PC-9 (cell line): ENCODE data around the gene PSME3IP1. TPM values are rescaled to one million over a fixed set of nuclear protein-coding genes. Genes with fewer than 3 reads are reported as not detected.

ENCODE experiments used
- BruUV-seq: library from RNA; stranded (reverse); fragments of 400-500 nt; replicated peaks from 2 replicates; lab custom pipeline; 2021; lab: Mats Ljungman, UMichigan
- CTCF ChIA-PET: fragments of 300-600 bp; sonication (Branson Sonifier 250); formaldehyde crosslinking; loops from one replicate; lab custom pipeline; 2022; ENCODE audit warnings: antibody characterized with exemption; lab: Charles Lee
- POLR2A ChIA-PET: fragments of 300-600 bp; sonication (Branson Sonifier 250); formaldehyde crosslinking; loops from one replicate; lab custom pipeline; 2022; ENCODE audit warnings: antibody characterized with exemption; ENCODE audit not compliant: unreplicated experiment; lab: Charles Lee
- DNase-seq, 2 experiments: peaks; one replicate each; pipeline versions ENCODE4 v3.0.0 to v3.0.0-alpha.2; 2015 to 2022; ENCODE audit warnings: mixed read lengths in 1 of 2
- H2AFZ ChIP-seq: fragments of 200-600 bp; sonication (generic); 2 replicates; pipeline ENCODE4 v1.8.1; 2017; ENCODE audit warnings: antibody characterized with exemption
- H3F3A ChIP-seq: fragments of 200-600 bp; sonication (generic); 2 replicates; pipeline ENCODE4 v1.8.1; 2017; ENCODE audit warnings: antibody characterized with exemption, mild to moderate bottlenecking, low read depth; ENCODE audit not compliant: insufficient read depth
- H3K27ac ChIP-seq: fragments of 200-600 bp; sonication (generic); 2 replicates; pipeline ENCODE4 v1.6.1; 2016; ENCODE audit warnings: mixed run types
- H3K27me3 ChIP-seq: fragments of 200-600 bp; sonication (generic); 2 replicates; pipeline ENCODE4 v1.6.1; 2016; ENCODE audit warnings: low read depth, mixed run types; ENCODE audit not compliant: insufficient read depth
- H3K36me3 ChIP-seq: fragments of 200-600 bp; sonication (generic); 2 replicates; pipeline ENCODE4 v1.6.1; 2016; ENCODE audit warnings: low read depth, mixed run types
- H3K4me1 ChIP-seq: fragments of 200-600 bp; sonication (generic); replicated peaks from 2 replicates; pipeline ENCODE4 v1.6.1; 2016; ENCODE audit warnings: mixed run types; ENCODE audit not compliant: insufficient read depth
- H3K4me2 ChIP-seq: fragments of 200-600 bp; sonication (generic); 2 replicates; pipeline ENCODE4 v1.6.1; 2017; ENCODE audit warnings: mixed run types
- H3K4me3 ChIP-seq: fragments of 200-600 bp; sonication (generic); 2 replicates; pipeline ENCODE4 v1.6.1; 2016; ENCODE audit warnings: mixed run types
- H3K79me2 ChIP-seq: fragments of 200-600 bp; sonication (generic); 2 replicates; pipeline ENCODE4 v1.6.1; 2017; ENCODE audit warnings: low read depth, mixed run types
- H3K9me2 ChIP-seq: fragments of 200-600 bp; sonication (generic); 2 replicates; pipeline ENCODE4 v1.8.1; 2017; ENCODE audit warnings: mild to moderate bottlenecking; ENCODE audit not compliant: insufficient read depth
- H3K9me3 ChIP-seq: fragments of 200-600 bp; sonication (generic); 2 replicates; pipeline ENCODE4 v1.8.1; 2016; ENCODE audit warnings: low read depth; ENCODE audit not compliant: insufficient read depth
- H4K20me1 ChIP-seq: fragments of 200-600 bp; sonication (generic); 2 replicates; pipeline ENCODE4 v1.8.1; 2017; ENCODE audit not compliant: insufficient read depth
- CTCF ChIP-seq: fragments of 200-600 bp; sonication (generic); conservative IDR thresholded peaks from 2 replicates; pipeline ENCODE4 v1.6.1; 2017; ENCODE audit warnings: mixed run types, antibody characterized with exemption, mild to moderate bottlenecking, moderate library complexity
- EZH2 ChIP-seq: fragments of 200-600 bp; sonication (generic); IDR thresholded peaks from 2 replicates; pipeline ENCODE4 v1.8.0; 2017; ENCODE audit warnings: antibody characterized with exemption, low read depth
- intact Hi-C: fragments of 100-400 bp; cut with micrococcal nuclease; formaldehyde crosslinking; loops from one replicate; pipeline ENCODE4 v1.10.0; 2022; ENCODE audit not compliant: unreplicated experiment
- total RNA-seq: library from RNA; stranded (reverse); gene quantifications from 2 replicates; pipeline ENCODE4 v1.2.3, GENCODE V29; 2021

PSME3IP1 gene
- total RNA-seq, 1 experiment from 2014 or later: 121 TPM

GRCh38 chr16:57159447-57159846 lies 26.4 kb downstream of the PSME3IP1 start:
- POLR2A ChIA-PET: interaction anchor here (0.6 kb wide), 2 partner anchors 26 to 1534 kb away, joined by 5 to 7 read pairs; partner anchors contain the start of gene PSME3IP1
- TF ChIP-seq EZH2 (no peak), CTCF (no peak)
- peaks cover 32% of the 10 kb centered on the region for H3K36me3 ChIP-seq

GRCh38 chr16:57157533-57157932 lies 28.3 kb downstream of the PSME3IP1 start:
- Histone ChIP-seq H4K20me1 (no peaks in the 10 kb centered on the region; the same call in 1 of the 2 replicates), H3K4me3 (no peak overlapping the region), H3K27me3 (no peaks in the 10 kb centered on the region), H3K36me3 (peaks cover 37% of the 10 kb centered on the region), H3K9me3 (no peaks in the 10 kb centered on the region), H3K27ac (no peak overlapping the region), H3K4me1 (no peaks in the 10 kb centered on the region), H2AFZ (no peak overlapping the region), H3K9me2 (no peaks in the 10 kb centered on the region), H3K4me2 (no peak overlapping the region), H3K79me2 (no peaks in the 10 kb centered on the region), H3F3A (peaks cover 9% of the 10 kb centered on the region; the same call in 1 of the 2 replicates)
- intact Hi-C loops: no loop called here
- ChIA-PET CTCF (no interaction called here), POLR2A (no interaction called here)
- TF ChIP-seq EZH2: no peak
- TF ChIP-seq CTCF: no peak
- DNase-seq: no peak
- no TSS peak for BruUV-seq

More at GRCh38 chr16:57159447-57159846, 26.4 kb downstream of the PSME3IP1 start:
- no peak overlapping the region for H2AFZ ChIP-seq
- H3K9me3 ChIP-seq: no peaks in the 10 kb centered on the region
- H3K27me3 ChIP-seq: no peaks in the 10 kb centered on the region
- no peaks in the 10 kb centered on the region for H3K79me2 ChIP-seq
- H3K9me2 ChIP-seq: no peaks in the 10 kb centered on the region
- H3K27ac ChIP-seq: no peak overlapping the region
- no peak overlapping the region for H3K4me2 ChIP-seq
- CTCF ChIA-PET: no interaction called here
- peaks cover 5% of the 10 kb centered on the region; the same call in 1 of the 2 replicates for H3F3A ChIP-seq
- no peaks in the 10 kb centered on the region; the same call in 1 of the 2 replicates for H4K20me1 ChIP-seq
- no peaks in the 10 kb centered on the region for H3K4me1 ChIP-seq
- no peak overlapping the region for H3K4me3 ChIP-seq
- no peak for DNase-seq
- intact Hi-C loops: no loop called here
- no TSS peak for BruUV-seq

- CTCF ChIA-PET: no interaction called here
These were observed 29.5 kb downstream of the PSME3IP1 start for GRCh38 chr16:57156351-57156703.

More at GRCh38 chr16:57156351-57156703, 29.5 kb downstream of the PSME3IP1 start:
- H3F3A ChIP-seq: peaks cover 9% of the 10 kb centered on the region; the same call in 1 of the 2 replicates
- no peak overlapping the region for H3K4me2 ChIP-seq
- no peak overlapping the region for H3K27ac ChIP-seq
- H3K27me3 ChIP-seq: no peaks in the 10 kb centered on the region
- no peaks in the 10 kb centered on the region for H3K4me1 ChIP-seq
- DNase-seq: no peak
- H4K20me1 ChIP-seq: no peaks in the 10 kb centered on the region; the same call in 1 of the 2 replicates
- H3K36me3 ChIP-seq: peaks cover 38% of the 10 kb centered on the region
- no TSS peak for BruUV-seq
- no peak for TF ChIP-seq EZH2
- no peak for TF ChIP-seq CTCF
- H3K9me2 ChIP-seq: no peaks in the 10 kb centered on the region
- no peaks in the 10 kb centered on the region for H3K79me2 ChIP-seq
- POLR2A ChIA-PET: no interaction called here
- H2AFZ ChIP-seq: no peak overlapping the region
- H3K4me3 ChIP-seq: no peak overlapping the region
- intact Hi-C loops: no loop called here
- no peaks in the 10 kb centered on the region for H3K9me3 ChIP-seq
